ENCODE results near the gene FAM50B. TPM values are rescaled to one million over a fixed set of nuclear protein-coding genes. Genes with fewer than 3 reads are reported as not detected.
A peak's percentile ranks its signal among the peaks of the same experiment; 100 is the strongest.

FAM50B gene
- total RNA-seq, 4 donors from 2014 or later: 1.8 to 25.4 (median 12.2) TPM

- Histone ChIP-seq H3K9me3 (no peaks in the 10 kb centered on the region), H3K27ac (no peak overlapping the region), H3K4me1 (no peaks in the 10 kb centered on the region), H3K4me3 (no peak overlapping the region), H3K36me3 (no peaks in the 10 kb centered on the region), H3K27me3 (no peaks in the 10 kb centered on the region)
- TF ChIP-seq CTCF (IDR thresholded peaks at IDR 0.05): no peak
- TF ChIP-seq POLR2A (IDR thresholded peaks at IDR 0.05): no peak
- DNase-seq: peak in 1 of 2 donors; percentile 1
- intact Hi-C loops (cut with DNase I; ENCODE audit: low total_unique reads): no loop called here
These were observed 44.7 kb downstream of the FAM50B start for GRCh38 chr6:3893917-3894316.

GRCh38 chr6:3894590-3895311 lies 45.6 kb downstream of the FAM50B start:
- H3K36me3 ChIP-seq: no peaks in the 10 kb centered on the region
- TF ChIP-seq CTCF (IDR thresholded peaks at IDR 0.05) (no peak), POLR2A (IDR thresholded peaks at IDR 0.05) (no peak)
- no peak for DNase-seq
- H3K4me1 ChIP-seq: no peaks in the 10 kb centered on the region
- no peaks in the 10 kb centered on the region for H3K9me3 ChIP-seq
- no peaks in the 10 kb centered on the region for H3K27me3 ChIP-seq
- no peak overlapping the region for H3K27ac ChIP-seq
- no peak overlapping the region for H3K4me3 ChIP-seq
- intact Hi-C loops (cut with DNase I; ENCODE audit: low total_unique reads): no loop called here

GRCh38 chr6:3895312-3895653 lies 46.1 kb downstream of the FAM50B start:
- H3K27ac ChIP-seq: no peak overlapping the region
- no peak for TF ChIP-seq CTCF (IDR thresholded peaks at IDR 0.05)
- TF ChIP-seq POLR2A (IDR thresholded peaks at IDR 0.05): no peak
- H3K27me3 ChIP-seq: no peaks in the 10 kb centered on the region
- no peaks in the 10 kb centered on the region for H3K36me3 ChIP-seq
- no peaks in the 10 kb centered on the region for H3K9me3 ChIP-seq
- no peak for DNase-seq
- intact Hi-C loops (cut with DNase I; ENCODE audit: low total_unique reads): no loop called here
- H3K4me1 ChIP-seq: no peaks in the 10 kb centered on the region
- no peak overlapping the region for H3K4me3 ChIP-seq

GRCh38 chr6:3895805-3896204 lies 46.6 kb downstream of the FAM50B start:
- intact Hi-C loops (cut with DNase I; ENCODE audit: low total_unique reads): no loop called here
- Histone ChIP-seq H3K27me3 (no peaks in the 10 kb centered on the region), H3K36me3 (no peaks in the 10 kb centered on the region), H3K4me3 (no peak overlapping the region), H3K9me3 (no peaks in the 10 kb centered on the region), H3K27ac (no peak overlapping the region), H3K4me1 (no peaks in the 10 kb centered on the region)
- TF ChIP-seq POLR2A (IDR thresholded peaks at IDR 0.05): no peak
- DNase-seq: no peak

- H3K27me3 ChIP-seq: no peaks in the 10 kb centered on the region
- H3K27ac ChIP-seq: no peak overlapping the region
- TF ChIP-seq POLR2A (IDR thresholded peaks at IDR 0.05) (no peak), CTCF (IDR thresholded peaks at IDR 0.05) (no peak)
- DNase-seq: no peak
- no peaks in the 10 kb centered on the region for H3K36me3 ChIP-seq
- H3K4me3 ChIP-seq: no peak overlapping the region
- H3K4me1 ChIP-seq: no peaks in the 10 kb centered on the region
- intact Hi-C loops (cut with DNase I; ENCODE audit: low total_unique reads): no loop called here
- H3K9me3 ChIP-seq: no peaks in the 10 kb centered on the region
These were observed 49.3 kb downstream of the FAM50B start for GRCh38 chr6:3898265-3898994.

All from uterus (tissue), 4 donors.